GM23338 (cell line): ENCODE data around the gene OAS3. TPM values are rescaled to one million over a fixed set of nuclear protein-coding genes. Genes with fewer than 3 reads are reported as not detected.

Experiments used
- ATAC-seq: fragments of 200-7000 bp; cut with Tn5 transposase; 3 replicates; pipeline ENCODE4 v1.9.1; 2020
- DNase-seq: peaks from one replicate; pipeline ENCODE4 v3.0.0-alpha.2; 2015; ENCODE audit warnings: low spot score
- H2AFZ ChIP-seq: fragments of 200-600 bp; sonication (generic); 2 replicates; pipeline ENCODE4 v1.8.0; 2016; ENCODE audit warnings: antibody characterized with exemption, mild to moderate bottlenecking, moderate library complexity
- H3F3A ChIP-seq: fragments of 200-600 bp; sonication (generic); replicated peaks from 2 replicates; pipeline ENCODE4 v1.8.0; 2017; ENCODE audit warnings: antibody characterized with exemption, mixed run types, low read depth
- H3K27ac ChIP-seq: fragments of 200-600 bp; sonication (generic); 2 replicates; pipeline ENCODE4 v1.6.1; 2016; ENCODE audit warnings: low read depth
- H3K27me3 ChIP-seq: fragments of 200-600 bp; sonication (generic); 2 replicates; pipeline ENCODE4 v1.8.0; 2016; ENCODE audit warnings: mild to moderate bottlenecking, mixed run types, moderate library complexity; ENCODE audit not compliant: insufficient read depth
- H3K36me3 ChIP-seq: fragments of 200-600 bp; sonication (generic); 2 replicates; pipeline ENCODE4 v1.8.0; 2016; ENCODE audit warnings: mild to moderate bottlenecking; ENCODE audit not compliant: insufficient read depth
- H3K4me1 ChIP-seq: fragments of 200-600 bp; sonication (generic); 2 replicates; pipeline ENCODE4 v1.8.0; 2016; ENCODE audit warnings: mild to moderate bottlenecking, moderate library complexity; ENCODE audit not compliant: insufficient read depth
- H3K4me2 ChIP-seq: fragments of 200-600 bp; sonication (generic); 2 replicates; pipeline ENCODE4 v1.7.1; 2017; ENCODE audit warnings: mixed run types
- H3K4me3 ChIP-seq: fragments of 200-600 bp; sonication (generic); 2 replicates; pipeline ENCODE4 v1.6.1; 2016; ENCODE audit warnings: mixed run types
- H3K79me2 ChIP-seq: fragments of 200-600 bp; sonication (generic); replicated peaks from 2 replicates; pipeline ENCODE4 v1.8.0; 2017; ENCODE audit warnings: mild to moderate bottlenecking; ENCODE audit not compliant: insufficient read depth
- H3K9me2 ChIP-seq: fragments of 200-600 bp; sonication (generic); 2 replicates; pipeline ENCODE4 v1.8.0; 2017; ENCODE audit not compliant: insufficient read depth
- H4K20me1 ChIP-seq: fragments of 200-600 bp; sonication (generic); replicated peaks from 2 replicates; pipeline ENCODE4 v1.8.0; 2017; ENCODE audit warnings: mild to moderate bottlenecking; ENCODE audit not compliant: insufficient read depth
- H3K27ac Mint-ChIP-seq: 2 replicates; pipeline ENCODE4 v1.8.0; 2020; ENCODE audit warnings: inconsistent platforms, mild to moderate bottlenecking, moderate library complexity, mixed read lengths
- H3K27me3 Mint-ChIP-seq: 3 replicates; pipeline ENCODE4 v1.8.0; 2022; ENCODE audit warnings: low read depth, mild to moderate bottlenecking, moderate library complexity, mixed read lengths, inconsistent platforms; ENCODE audit not compliant: insufficient read depth, poor library complexity
- H3K36me3 Mint-ChIP-seq: 3 replicates; pipeline ENCODE4 v1.8.0; 2021; ENCODE audit warnings: low read depth, mild to moderate bottlenecking, inconsistent platforms, moderate library complexity, mixed read lengths
- H3K4me1 Mint-ChIP-seq: 3 replicates; pipeline ENCODE4 v1.8.0; 2020; ENCODE audit warnings: mild to moderate bottlenecking, inconsistent platforms, mixed read lengths
- H3K4me3 Mint-ChIP-seq: 3 replicates; pipeline ENCODE4 v1.8.0; 2021; ENCODE audit warnings: moderate library complexity, mild to moderate bottlenecking, inconsistent platforms, mixed read lengths
- H3K9me3 Mint-ChIP-seq: 3 replicates; pipeline ENCODE4 v1.8.0; 2020; ENCODE audit warnings: moderate library complexity, mild to moderate bottlenecking, inconsistent platforms, mixed read lengths
- CREB1 ChIP-seq: fragments of 250-450 bp; sonication (Bioruptor Pico); IDR thresholded peaks from 2 replicates; pipeline ENCODE4 v1.5.0; 2020; ENCODE audit warnings: low read depth, mild to moderate bottlenecking, moderate library complexity
- NANOG ChIP-seq: IDR thresholded peaks from 2 replicates; pipeline ENCODE4 v1.6.1; 2016; ENCODE audit warnings: antibody characterized with exemption, borderline replicate concordance
- polyA plus RNA-seq: library from polyadenylated mRNA; unstranded; fragments of >200 nt; fragmentation: Nextera tagmentation; extraction: Ambion mirVana; gene quantifications from 2 replicates; pipeline ENCODE4 v1.2.1, GENCODE V29; 2016
- total RNA-seq: library from RNA; depleted of rRNA; stranded (reverse); fragments of >200 nt; shearing (Covaris generic); gene quantifications from 2 replicates; pipeline ENCODE4 v1.2.3, GENCODE V29; 2014
- TF ChIP-seq, protein P1 (sequence below): IDR thresholded peaks from 2 replicates; pipeline ENCODE4 v1.6.1; 2016; ENCODE audit warnings: antibody characterized with exemption
- TF ChIP-seq, protein P2 (sequence below): IDR thresholded peaks from one replicate; pipeline ENCODE4 v1.6.1; 2018; ENCODE audit warnings: antibody characterized with exemption; ENCODE audit not compliant: unreplicated experiment
- TF ChIP-seq, protein P3 (sequence below): fragments of 250-450 bp; sonication (Bioruptor Pico); IDR thresholded peaks from 2 replicates; pipeline ENCODE4 v1.5.0; 2020; ENCODE audit warnings: mild to moderate bottlenecking, moderate library complexity

Gene OAS3
- total and polyA plus RNA-seq, 2 experiments from 2014 or later: 0.27 to 1.4 TPM

DNA sequence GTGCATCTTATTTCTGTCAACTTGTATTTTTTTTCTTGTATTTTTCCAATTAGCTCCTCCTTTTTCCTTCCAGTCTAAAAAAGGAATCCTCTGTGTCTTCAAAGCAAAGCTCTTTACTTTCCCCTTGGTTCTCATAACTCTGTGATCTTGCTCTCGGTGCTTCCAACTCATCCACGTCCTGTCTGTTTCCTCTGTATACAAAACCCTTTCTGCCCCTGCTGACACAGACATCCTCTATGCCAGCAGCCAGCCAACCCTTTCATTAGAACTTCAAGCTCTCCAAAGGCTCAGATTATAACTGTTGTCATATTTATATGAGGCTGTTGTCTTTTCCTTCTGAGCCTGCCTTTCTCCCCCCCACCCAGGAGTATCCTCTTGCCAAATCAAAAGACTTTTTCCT lies 72.4 kb downstream of the OAS3 start (continued):
- TF ChIP-seq CREB1 (CRISPR knock-in tag): no peak
- TF ChIP-seq, protein P1, sequence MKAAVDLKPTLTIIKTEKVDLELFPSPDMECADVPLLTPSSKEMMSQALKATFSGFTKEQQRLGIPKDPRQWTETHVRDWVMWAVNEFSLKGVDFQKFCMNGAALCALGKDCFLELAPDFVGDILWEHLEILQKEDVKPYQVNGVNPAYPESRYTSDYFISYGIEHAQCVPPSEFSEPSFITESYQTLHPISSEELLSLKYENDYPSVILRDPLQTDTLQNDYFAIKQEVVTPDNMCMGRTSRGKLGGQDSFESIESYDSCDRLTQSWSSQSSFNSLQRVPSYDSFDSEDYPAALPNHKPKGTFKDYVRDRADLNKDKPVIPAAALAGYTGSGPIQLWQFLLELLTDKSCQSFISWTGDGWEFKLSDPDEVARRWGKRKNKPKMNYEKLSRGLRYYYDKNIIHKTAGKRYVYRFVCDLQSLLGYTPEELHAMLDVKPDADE: no peak

DNA sequence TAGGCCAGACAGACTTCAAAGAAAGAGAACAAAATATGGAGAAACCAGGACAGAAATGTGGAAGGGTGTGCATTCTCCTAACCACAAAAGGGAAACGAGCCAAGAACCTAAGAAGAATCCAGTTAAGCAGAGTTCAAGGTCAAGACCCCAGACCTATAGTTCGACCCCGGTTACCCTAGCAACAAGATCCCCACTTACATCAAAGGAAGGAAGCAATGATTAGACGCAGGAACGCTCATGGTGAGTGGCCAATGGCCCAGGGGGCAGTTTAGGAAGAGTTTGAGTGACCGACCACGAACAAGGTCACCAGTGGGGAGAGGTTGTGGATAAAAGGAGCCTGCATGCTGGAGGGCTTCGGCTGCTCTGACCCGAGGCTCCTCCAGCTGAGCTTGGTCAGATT lies 76.3 kb downstream of the OAS3 start:
- ATAC-seq (no peak), DNase-seq (no peak)
- Histone ChIP-seq H3K79me2 (no peaks in the 10 kb centered on the region), H4K20me1 (no peaks in the 10 kb centered on the region), H3K4me2 (no peak overlapping the region), H3K4me3 (no peak overlapping the region), H3K27ac (no peak overlapping the region), H3K4me1 (no peaks in the 10 kb centered on the region), H3F3A (no peaks in the 10 kb centered on the region), H2AFZ (no peak overlapping the region), H3K36me3 (no peaks in the 10 kb centered on the region; the same call in 1 of the 2 replicates), H3K9me2 (no peaks in the 10 kb centered on the region), H3K27me3 (no peaks in the 10 kb centered on the region)
- Mint-ChIP-seq H3K27me3 (peaks cover 3% of the 10 kb centered on the region), H3K4me3 (no peak overlapping the region), H3K27ac (no peak overlapping the region), H3K4me1 (no peaks in the 10 kb centered on the region), H3K9me3 (peaks cover 16% of the 10 kb centered on the region), H3K36me3 (no peaks in the 10 kb centered on the region)
- TF ChIP-seq, protein P2, sequence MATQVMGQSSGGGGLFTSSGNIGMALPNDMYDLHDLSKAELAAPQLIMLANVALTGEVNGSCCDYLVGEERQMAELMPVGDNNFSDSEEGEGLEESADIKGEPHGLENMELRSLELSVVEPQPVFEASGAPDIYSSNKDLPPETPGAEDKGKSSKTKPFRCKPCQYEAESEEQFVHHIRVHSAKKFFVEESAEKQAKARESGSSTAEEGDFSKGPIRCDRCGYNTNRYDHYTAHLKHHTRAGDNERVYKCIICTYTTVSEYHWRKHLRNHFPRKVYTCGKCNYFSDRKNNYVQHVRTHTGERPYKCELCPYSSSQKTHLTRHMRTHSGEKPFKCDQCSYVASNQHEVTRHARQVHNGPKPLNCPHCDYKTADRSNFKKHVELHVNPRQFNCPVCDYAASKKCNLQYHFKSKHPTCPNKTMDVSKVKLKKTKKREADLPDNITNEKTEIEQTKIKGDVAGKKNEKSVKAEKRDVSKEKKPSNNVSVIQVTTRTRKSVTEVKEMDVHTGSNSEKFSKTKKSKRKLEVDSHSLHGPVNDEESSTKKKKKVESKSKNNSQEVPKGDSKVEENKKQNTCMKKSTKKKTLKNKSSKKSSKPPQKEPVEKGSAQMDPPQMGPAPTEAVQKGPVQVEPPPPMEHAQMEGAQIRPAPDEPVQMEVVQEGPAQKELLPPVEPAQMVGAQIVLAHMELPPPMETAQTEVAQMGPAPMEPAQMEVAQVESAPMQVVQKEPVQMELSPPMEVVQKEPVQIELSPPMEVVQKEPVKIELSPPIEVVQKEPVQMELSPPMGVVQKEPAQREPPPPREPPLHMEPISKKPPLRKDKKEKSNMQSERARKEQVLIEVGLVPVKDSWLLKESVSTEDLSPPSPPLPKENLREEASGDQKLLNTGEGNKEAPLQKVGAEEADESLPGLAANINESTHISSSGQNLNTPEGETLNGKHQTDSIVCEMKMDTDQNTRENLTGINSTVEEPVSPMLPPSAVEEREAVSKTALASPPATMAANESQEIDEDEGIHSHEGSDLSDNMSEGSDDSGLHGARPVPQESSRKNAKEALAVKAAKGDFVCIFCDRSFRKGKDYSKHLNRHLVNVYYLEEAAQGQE: no peak
- TF ChIP-seq, protein P3, sequence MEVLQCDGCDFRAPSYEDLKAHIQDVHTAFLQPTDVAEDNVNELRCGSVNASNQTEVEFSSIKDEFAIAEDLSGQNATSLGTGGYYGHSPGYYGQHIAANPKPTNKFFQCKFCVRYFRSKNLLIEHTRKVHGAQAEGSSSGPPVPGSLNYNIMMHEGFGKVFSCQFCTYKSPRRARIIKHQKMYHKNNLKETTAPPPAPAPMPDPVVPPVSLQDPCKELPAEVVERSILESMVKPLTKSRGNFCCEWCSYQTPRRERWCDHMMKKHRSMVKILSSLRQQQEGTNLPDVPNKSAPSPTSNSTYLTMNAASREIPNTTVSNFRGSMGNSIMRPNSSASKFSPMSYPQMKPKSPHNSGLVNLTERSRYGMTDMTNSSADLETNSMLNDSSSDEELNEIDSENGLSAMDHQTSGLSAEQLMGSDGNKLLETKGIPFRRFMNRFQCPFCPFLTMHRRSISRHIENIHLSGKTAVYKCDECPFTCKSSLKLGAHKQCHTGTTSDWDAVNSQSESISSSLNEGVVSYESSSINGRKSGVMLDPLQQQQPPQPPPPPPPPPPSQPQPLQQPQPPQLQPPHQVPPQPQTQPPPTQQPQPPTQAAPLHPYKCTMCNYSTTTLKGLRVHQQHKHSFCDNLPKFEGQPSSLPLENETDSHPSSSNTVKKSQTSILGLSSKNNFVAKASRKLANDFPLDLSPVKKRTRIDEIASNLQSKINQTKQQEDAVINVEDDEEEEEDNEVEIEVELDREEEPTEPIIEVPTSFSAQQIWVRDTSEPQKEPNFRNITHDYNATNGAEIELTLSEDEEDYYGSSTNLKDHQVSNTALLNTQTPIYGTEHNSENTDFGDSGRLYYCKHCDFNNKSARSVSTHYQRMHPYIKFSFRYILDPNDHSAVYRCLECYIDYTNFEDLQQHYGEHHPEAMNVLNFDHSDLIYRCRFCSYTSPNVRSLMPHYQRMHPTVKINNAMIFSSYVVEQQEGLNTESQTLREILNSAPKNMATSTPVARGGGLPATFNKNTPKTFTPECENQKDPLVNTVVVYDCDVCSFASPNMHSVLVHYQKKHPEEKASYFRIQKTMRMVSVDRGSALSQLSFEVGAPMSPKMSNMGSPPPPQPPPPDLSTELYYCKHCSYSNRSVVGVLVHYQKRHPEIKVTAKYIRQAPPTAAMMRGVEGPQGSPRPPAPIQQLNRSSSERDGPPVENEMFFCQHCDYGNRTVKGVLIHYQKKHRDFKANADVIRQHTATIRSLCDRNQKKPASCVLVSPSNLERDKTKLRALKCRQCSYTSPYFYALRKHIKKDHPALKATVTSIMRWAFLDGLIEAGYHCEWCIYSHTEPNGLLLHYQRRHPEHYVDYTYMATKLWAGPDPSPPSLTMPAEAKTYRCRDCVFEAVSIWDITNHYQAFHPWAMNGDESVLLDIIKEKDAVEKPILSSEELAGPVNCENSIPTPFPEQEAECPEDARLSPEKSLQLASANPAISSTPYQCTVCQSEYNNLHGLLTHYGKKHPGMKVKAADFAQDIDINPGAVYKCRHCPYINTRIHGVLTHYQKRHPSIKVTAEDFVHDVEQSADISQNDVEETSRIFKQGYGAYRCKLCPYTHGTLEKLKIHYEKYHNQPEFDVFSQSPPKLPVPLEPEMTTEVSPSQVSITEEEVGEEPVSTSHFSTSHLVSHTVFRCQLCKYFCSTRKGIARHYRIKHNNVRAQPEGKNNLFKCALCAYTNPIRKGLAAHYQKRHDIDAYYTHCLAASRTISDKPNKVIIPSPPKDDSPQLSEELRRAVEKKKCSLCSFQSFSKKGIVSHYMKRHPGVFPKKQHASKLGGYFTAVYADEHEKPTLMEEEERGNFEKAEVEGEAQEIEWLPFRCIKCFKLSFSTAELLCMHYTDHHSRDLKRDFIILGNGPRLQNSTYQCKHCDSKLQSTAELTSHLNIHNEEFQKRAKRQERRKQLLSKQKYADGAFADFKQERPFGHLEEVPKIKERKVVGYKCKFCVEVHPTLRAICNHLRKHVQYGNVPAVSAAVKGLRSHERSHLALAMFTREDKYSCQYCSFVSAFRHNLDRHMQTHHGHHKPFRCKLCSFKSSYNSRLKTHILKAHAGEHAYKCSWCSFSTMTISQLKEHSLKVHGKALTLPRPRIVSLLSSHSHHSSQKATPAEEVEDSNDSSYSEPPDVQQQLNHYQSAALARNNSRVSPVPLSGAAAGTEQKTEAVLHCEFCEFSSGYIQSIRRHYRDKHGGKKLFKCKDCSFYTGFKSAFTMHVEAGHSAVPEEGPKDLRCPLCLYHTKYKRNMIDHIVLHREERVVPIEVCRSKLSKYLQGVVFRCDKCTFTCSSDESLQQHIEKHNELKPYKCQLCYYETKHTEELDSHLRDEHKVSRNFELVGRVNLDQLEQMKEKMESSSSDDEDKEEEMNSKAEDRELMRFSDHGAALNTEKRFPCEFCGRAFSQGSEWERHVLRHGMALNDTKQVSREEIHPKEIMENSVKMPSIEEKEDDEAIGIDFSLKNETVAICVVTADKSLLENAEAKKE (CRISPR knock-in tag): no peak
- TF ChIP-seq NANOG: no peak
